Inferior parietal cortex (tissue), 1 donor: ENCODE results near the gene TNK2.
A peak's percentile ranks its signal among the peaks of the same experiment; 100 is the strongest.
"Not testable (repeated sequence)": the region's sequence is repeated elsewhere in the genome, so short reads cannot be mapped to it uniquely, and the experiment has no call there.

Experiments
- DNase-seq: peaks from one replicate; pipeline ENCODE4 v3.0.0-alpha.2; 2016; ENCODE audit errors: extremely low spot score

TNK2 gene

DNA sequence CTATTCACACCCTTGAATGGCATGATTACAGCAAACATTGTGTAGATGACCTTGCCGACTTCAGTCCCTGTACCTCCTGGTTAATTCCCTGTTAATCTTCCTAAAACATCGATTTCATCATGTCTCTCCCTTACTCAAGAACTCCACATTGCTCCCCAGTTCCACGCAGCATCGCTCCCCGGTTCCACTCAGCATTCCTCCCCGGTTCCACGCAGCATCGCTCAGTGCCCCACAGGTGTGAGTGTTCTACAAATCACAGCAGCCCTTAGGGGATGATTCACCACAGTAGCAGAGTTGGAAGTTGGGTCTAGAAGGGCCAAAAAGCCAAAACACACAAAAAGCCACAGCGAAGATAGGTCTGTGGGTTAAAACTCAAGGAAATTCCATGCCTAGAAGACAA is 8.6 kb upstream of the TNK2 start:
- no peak for DNase-seq

DNA sequence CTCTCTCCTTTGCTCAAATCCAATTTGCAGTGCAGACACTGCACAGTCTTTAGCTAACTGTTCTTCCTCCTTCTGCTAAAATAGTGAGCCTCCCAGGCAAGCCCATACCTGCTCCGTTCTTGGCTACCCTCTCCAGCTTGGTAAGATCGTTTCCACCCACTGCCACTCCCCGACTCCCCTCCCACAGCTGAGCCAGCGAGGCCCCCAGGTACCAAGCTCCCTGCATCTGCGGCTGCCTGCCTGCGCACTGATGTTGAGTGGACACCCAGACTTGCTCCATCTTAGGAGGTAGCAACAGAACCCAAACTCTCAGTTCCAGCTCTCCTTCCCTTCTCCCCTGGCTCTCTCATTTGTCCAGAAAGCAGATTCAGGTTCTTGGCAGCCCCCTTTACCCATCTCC is 7.9 kb upstream of the TNK2 start:
- no peak for DNase-seq

GRCh38 chr3:195914648-195915473 is 6.5 kb upstream of the TNK2 start:
- DNase-seq: peak; percentile 96

GRCh38 chr3:195914146-195914545 is 5.8 kb upstream of the TNK2 start:
- DNase-seq: not testable (repeated sequence)

- DNase-seq: no peak
Observed at GRCh38 chr3:195913382-195913781, 5.0 kb upstream of the TNK2 start.

- no peak for DNase-seq
Observed at GRCh38 chr3:195911946-195912270, 3.6 kb upstream of the TNK2 start.

GRCh38 chr3:195911041-195911945 is 2.9 kb upstream of the TNK2 start:
- DNase-seq: no peak

DNA sequence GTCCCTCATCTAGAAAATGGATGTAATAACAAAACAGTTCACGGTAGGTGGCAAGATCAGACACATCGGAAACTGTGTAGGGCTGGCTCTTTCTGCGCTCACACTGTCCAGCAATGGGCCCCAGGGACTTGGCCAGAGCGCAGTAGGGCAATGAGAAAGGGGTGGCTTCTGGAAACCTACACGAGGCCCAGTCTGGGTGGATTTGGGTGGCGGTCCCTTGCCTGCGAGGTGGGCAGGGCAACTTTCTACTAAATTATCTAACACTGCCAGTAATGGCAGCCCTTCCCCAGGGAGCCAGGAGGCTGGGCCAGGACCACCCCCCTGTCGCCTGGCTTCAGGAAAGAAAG is 2.1 kb upstream of the TNK2 start:
- DNase-seq: no peak

GRCh38 chr3:195909644-195910498 is 1.5 kb upstream of the TNK2 start:
- peak; percentile 72 for DNase-seq

- DNase-seq: no peak
Observed at GRCh38 chr3:195908694-195909581, 587 bp upstream of the TNK2 start.

DNA sequence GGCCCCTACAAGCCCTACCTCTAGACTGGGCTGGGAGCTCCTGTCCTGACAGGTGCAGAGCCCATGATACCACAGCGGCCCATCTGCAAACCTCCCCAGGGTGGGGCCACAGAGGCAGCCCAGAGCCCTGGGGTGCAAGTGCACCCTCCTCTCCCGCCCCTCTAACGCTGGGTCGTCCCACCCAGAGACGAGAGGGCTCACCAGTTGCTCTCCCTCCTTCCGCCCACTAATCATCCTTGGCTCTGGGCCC is 742 bp downstream of the TNK2 start:
- no peak for DNase-seq

- DNase-seq: no peak
Observed at GRCh38 chr3:195906865-195907683, 1.3 kb downstream of the TNK2 start.

- no peak for DNase-seq
Observed at GRCh38 chr3:195905970-195906864, 2.1 kb downstream of the TNK2 start.

- DNase-seq: no peak
Observed at GRCh38 chr3:195904368-195904767, 4.0 kb downstream of the TNK2 start.

GRCh38 chr3:195903950-195904290 is 4.4 kb downstream of the TNK2 start:
- no peak for DNase-seq

- DNase-seq: not testable (repeated sequence)
Observed at GRCh38 chr3:195902634-195903033, 5.7 kb downstream of the TNK2 start.

- DNase-seq: not testable (repeated sequence)
Observed at GRCh38 chr3:195901836-195902585, 6.3 kb downstream of the TNK2 start.

DNA sequence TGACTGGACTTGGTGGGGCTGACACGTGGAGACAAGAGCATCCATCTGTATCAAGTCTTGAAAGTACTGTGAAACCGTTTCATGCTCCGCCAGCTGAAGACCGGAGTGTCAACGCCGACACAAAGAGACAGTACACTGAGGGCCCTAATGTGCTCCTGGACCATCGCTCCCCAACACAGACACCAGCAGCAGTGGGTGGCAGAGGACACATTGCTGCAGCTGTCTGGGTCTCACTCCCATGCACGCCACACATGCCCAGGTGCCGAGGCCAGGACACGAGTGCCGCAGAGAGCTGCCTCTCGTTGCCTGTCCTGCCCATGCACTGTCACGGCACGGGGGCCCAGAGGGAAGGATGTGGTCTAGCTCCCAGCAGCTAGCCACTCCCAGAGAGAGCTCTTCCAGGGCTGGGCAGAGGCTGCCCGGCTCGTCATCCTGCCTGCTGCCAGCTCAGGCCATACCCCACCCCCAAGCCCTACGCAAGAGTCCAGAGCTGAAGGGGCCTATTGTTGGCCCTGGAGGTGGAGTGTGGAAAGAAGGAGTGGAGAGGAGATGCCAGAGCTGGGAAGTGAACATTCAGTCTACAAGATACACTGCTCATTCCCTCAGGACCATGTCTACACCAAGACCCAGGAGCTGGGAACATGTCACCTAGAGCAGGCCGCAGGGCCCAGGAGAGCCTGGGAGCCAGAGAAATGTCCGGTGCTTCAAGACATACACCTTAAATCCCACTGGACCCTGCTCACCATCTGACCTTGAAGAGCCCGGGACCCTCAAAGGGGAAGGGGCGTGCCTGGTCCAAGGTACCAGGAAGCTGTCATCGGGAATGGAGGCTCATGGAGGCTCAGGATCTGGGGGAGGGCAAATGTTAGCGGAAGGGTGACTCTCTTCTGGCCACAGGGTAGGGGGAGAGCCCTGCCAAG is 7.7 kb downstream of the TNK2 start:
- peak; percentile 69 for DNase-seq
